ENCODE results near the gene BIRC7. TPM values are rescaled to one million over a fixed set of nuclear protein-coding genes. Genes with fewer than 3 reads are reported as not detected.

Gene BIRC7
- total and polyA plus RNA-seq, 2 donors (not counting 3 experiments of a cell fraction or from before 2014, with no cell fraction given) = not detected

DNA sequence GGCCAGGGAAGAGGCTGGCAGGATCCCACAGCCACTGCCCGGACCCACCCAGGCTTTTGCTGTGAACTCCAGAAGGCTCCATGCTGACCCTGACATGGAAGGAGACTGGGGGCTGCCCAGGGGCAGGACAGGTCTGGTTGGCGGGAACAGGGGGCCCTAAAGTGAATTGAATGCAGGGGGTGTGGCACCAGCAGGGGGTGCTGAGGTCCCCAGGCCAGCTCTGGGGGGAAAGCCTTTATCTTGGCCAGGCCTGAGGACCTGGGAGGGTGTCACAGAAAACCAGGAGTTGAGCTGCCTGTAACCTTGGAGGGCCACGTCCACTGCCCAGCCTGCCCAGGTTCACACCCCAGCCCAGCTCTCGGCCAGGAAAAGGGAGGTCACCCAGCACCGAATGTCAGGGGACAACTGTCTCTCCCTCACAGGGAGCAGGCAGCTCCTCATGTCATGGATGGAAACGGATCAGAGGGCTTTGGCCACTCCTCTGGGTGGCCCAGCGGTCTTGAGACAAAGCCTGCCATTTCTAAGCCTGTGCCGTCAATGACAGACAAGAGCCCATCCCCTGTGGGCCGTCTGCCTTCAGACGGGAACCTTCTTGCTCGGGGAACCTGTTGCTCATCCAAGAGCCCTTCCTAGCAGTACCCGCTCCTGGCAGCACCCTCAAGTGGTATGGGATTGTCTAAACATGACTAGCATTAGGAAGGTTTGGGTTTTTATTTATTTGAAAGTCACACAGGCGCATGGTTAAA lies 16.8 kb upstream of the BIRC7 start:
- no TSS peak for BruUV-seq (replicated peaks)
- no peak overlapping the region for H3K9ac ChIP-seq (replicated peaks; ENCODE audit: extremely low read depth, insufficient read depth, low read length)

More for the DNA sequence above, 16.8 kb upstream of the BIRC7 start:
- Histone ChIP-seq H3K4me3 (replicated peaks in 1 of 3; ENCODE audit: insufficient read depth in 1 of 3, low read depth in 1 of 3, low read length in 3 of 3) (no peak overlapping the region), H4K20me1 (replicated peaks; ENCODE audit: control insufficient read depth, extremely low read depth, insufficient read depth, low read length) (peaks cover 4% of the 10 kb centered on the region), H3K79me2 (ENCODE audit: control insufficient read depth, insufficient read depth, low read length) (peaks cover 19% of the 10 kb centered on the region), H3K9me3 (replicated peaks; ENCODE audit: control insufficient read depth, insufficient read depth, low read length) (no peaks in the 10 kb centered on the region), H3K4me1 (ENCODE audit: control insufficient read depth, extremely low read depth, insufficient read depth, low read length) (peaks cover 10% of the 10 kb centered on the region), H3K36me3 (ENCODE audit: control insufficient read depth in 2 of 2, extremely low read depth in 1 of 2, insufficient read depth in 2 of 2, low read length in 2 of 2) (no peaks in the 10 kb centered on the region), H3K27me3 (ENCODE audit: control insufficient read depth in 2 of 2, insufficient read depth in 2 of 2, low read length in 2 of 2) (no peaks in the 10 kb centered on the region), H3K4me2 (ENCODE audit: insufficient read depth, low read length) (no peak overlapping the region), H3K27ac (ENCODE audit: insufficient read depth, low read depth, low read length) (no peak overlapping the region), H3K9me1 (replicated peaks; ENCODE audit: control insufficient read depth, extremely low read depth, insufficient read depth, low read length) (no peaks in the 10 kb centered on the region), H2AFZ (ENCODE audit: low read depth, low read length) (no peak overlapping the region)
- ChIA-PET POLR2A (no interaction called here), CTCF (interaction anchor here (1.2 to 3.1 kb wide), 2 partner anchors 9 to 12 kb away, joined by 3 to 11 read pairs; no protein-coding TSS in a partner anchor)
- FAIRE-seq (no peak), DNase-seq (ENCODE audit: low read depth, low spot score) (no peak)
- TF ChIP-seq, protein P1, sequence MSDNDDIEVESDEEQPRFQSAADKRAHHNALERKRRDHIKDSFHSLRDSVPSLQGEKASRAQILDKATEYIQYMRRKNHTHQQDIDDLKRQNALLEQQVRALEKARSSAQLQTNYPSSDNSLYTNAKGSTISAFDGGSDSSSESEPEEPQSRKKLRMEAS (IDR thresholded peaks at IDR 0.05; ENCODE audit: insufficient read depth, insufficient read length) = no peak
- TF ChIP-seq POLR2A (IDR thresholded peaks at IDR 0.05; ENCODE audit: low read depth, low read length) (no peak), JUN (IDR thresholded peaks at IDR 0.05; ENCODE audit: borderline replicate concordance, insufficient read depth, insufficient read length, low read depth) (no peak), GATA2 (IDR thresholded peaks at IDR 0.05; ENCODE audit: insufficient read depth, insufficient read length, low read depth, low read length) (no peak), POLR2AphosphoS5 (IDR thresholded peaks at IDR 0.05; ENCODE audit: insufficient read depth, low read depth, low read length) (no peak), FOS (IDR thresholded peaks at IDR 0.05; ENCODE audit: borderline replicate concordance, insufficient read depth, low read length) (no peak), EZH2 (IDR thresholded peaks at IDR 0.05; ENCODE audit: borderline replicate concordance, low read depth, low read length, severe bottlenecking) (no peak), MYC (IDR thresholded peaks at IDR 0.05; ENCODE audit: low read depth, low read length) (no peak)
- TF ChIP-seq, protein P2, sequence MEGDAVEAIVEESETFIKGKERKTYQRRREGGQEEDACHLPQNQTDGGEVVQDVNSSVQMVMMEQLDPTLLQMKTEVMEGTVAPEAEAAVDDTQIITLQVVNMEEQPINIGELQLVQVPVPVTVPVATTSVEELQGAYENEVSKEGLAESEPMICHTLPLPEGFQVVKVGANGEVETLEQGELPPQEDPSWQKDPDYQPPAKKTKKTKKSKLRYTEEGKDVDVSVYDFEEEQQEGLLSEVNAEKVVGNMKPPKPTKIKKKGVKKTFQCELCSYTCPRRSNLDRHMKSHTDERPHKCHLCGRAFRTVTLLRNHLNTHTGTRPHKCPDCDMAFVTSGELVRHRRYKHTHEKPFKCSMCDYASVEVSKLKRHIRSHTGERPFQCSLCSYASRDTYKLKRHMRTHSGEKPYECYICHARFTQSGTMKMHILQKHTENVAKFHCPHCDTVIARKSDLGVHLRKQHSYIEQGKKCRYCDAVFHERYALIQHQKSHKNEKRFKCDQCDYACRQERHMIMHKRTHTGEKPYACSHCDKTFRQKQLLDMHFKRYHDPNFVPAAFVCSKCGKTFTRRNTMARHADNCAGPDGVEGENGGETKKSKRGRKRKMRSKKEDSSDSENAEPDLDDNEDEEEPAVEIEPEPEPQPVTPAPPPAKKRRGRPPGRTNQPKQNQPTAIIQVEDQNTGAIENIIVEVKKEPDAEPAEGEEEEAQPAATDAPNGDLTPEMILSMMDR (IDR thresholded peaks at IDR 0.05; ENCODE audit: extremely low read depth in 1 of 2, insufficient read depth in 1 of 2, low read depth in 1 of 2, low read length in 2 of 2) = no peak
- dilution Hi-C loops (cut with MboI; ENCODE audit: extremely low pct_ligation_motif_present, low sequenced_read_pairs) (no loop called here), intact Hi-C loops (cut with micrococcal nuclease) (loop anchor here (5.0 kb wide), 1 partner anchor 37 kb away; no protein-coding TSS in a partner anchor)

Measured in endothelial cell of umbilical vein (primary cell).